ENCODE measurements around the gene HDAC10.
A peak's percentile ranks its signal among the peaks of the same experiment; 100 is the strongest.

The HDAC10 gene

DNA sequence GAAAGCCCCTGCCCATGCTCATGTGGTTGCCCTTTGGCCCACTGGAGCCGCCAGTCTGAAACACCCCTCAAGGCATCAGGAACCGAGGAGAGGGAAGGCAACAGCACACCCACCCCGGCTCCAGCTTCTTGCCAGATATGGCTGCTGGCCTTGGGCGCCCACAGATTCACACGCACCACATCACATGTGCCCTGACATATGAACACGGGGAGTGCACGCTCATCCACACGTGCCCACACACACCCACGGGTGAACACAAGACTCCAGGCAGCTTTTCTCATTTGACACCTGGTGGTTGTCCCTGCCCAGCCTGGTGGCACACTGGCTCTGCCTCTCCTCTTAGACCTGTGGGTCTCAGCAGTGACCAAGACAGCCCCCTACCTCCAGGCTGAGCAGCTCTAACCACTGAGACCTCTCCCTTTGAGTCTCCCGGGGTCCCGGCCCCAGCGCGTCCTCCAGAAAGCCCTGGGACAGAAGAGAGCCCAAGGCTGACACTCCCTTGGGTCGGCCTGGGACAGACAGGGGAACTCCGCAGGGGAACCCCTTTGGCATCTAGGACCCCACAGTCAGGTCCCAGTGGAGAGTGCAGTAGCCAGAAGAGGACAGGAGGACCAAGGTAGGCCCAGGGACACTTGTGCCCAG is 13.2 kb upstream of the HDAC10 start:
- H3K4me3 ChIP-seq (ENCODE audit: low read depth, low read length): no peak overlapping the region
- in situ Hi-C loops (cut with HindIII; ENCODE audit: low sequenced_read_pairs): no loop called here
- TF ChIP-seq, protein P1, sequence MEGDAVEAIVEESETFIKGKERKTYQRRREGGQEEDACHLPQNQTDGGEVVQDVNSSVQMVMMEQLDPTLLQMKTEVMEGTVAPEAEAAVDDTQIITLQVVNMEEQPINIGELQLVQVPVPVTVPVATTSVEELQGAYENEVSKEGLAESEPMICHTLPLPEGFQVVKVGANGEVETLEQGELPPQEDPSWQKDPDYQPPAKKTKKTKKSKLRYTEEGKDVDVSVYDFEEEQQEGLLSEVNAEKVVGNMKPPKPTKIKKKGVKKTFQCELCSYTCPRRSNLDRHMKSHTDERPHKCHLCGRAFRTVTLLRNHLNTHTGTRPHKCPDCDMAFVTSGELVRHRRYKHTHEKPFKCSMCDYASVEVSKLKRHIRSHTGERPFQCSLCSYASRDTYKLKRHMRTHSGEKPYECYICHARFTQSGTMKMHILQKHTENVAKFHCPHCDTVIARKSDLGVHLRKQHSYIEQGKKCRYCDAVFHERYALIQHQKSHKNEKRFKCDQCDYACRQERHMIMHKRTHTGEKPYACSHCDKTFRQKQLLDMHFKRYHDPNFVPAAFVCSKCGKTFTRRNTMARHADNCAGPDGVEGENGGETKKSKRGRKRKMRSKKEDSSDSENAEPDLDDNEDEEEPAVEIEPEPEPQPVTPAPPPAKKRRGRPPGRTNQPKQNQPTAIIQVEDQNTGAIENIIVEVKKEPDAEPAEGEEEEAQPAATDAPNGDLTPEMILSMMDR (IDR thresholded peaks at IDR 0.05; ENCODE audit: low read depth, low read length, missing control alignments): no peak
- DNase-seq (ENCODE audit: low read depth): no peak

DNA sequence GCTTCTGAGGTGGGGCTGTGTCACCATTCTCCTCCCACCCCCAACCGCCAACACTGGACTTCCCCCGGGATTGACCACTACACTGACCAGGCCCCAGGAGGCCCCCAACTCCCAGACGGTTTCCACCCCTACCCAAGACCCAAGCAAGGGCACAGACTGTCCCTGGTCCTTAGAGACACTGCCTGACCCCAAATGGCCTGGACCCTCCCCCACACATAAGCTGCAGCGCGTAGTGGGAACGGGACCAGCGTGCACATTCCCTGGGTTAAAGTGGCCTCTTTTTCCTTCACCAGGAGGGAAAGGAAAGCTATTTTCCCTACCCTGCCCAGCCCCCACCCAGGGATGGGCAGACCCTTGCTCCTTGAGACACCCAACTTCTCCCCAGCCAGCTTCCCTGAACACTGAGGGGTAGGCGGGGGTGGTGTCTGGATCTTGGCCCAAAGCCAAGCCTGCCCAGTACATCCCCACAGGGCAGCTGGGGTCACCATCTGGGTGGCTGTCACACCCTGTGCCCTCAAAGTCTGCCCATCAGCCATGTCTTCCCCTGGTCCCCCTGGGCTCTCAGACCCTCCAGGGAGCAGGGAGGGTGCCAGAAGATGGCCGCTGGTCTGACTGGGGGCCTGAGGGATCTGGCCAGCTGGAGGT is 12.0 kb upstream of the HDAC10 start:
- no peak overlapping the region for H3K4me3 ChIP-seq (ENCODE audit: low read depth, low read length)
- in situ Hi-C loops (cut with HindIII; ENCODE audit: low sequenced_read_pairs): no loop called here
- DNase-seq (ENCODE audit: low read depth): no peak
- TF ChIP-seq, protein P1 (IDR thresholded peaks at IDR 0.05; ENCODE audit: low read depth, low read length, missing control alignments): no peak

DNA sequence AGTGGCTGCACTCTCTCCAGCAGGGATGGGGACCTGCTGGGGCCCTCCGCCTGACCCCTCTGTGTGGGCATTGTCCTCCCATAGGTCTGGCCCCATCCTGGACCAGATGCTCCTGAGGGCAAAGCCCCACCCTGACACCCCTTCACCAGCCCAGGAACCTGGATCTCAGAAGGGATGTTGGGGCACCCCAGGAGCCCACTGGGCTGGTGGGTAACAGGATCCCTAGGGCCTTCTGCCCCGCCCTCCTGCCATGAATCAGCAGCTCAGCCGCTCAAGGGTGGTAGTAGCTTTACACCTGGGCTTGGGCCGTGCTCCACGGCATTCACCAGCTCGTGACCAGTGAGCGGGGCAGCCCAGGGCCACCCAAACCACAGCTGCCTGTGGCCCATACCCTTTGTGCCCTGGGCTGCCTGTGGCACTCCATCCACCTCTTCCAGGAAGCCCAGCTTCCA is 11.4 kb upstream of the HDAC10 start:
- no peak for DNase-seq (ENCODE audit: low read depth)
- H3K4me3 ChIP-seq (ENCODE audit: low read depth, low read length): no peak overlapping the region
- in situ Hi-C loops (cut with HindIII; ENCODE audit: low sequenced_read_pairs): no loop called here
- TF ChIP-seq, protein P1 (IDR thresholded peaks at IDR 0.05; ENCODE audit: low read depth, low read length, missing control alignments): no peak

DNA sequence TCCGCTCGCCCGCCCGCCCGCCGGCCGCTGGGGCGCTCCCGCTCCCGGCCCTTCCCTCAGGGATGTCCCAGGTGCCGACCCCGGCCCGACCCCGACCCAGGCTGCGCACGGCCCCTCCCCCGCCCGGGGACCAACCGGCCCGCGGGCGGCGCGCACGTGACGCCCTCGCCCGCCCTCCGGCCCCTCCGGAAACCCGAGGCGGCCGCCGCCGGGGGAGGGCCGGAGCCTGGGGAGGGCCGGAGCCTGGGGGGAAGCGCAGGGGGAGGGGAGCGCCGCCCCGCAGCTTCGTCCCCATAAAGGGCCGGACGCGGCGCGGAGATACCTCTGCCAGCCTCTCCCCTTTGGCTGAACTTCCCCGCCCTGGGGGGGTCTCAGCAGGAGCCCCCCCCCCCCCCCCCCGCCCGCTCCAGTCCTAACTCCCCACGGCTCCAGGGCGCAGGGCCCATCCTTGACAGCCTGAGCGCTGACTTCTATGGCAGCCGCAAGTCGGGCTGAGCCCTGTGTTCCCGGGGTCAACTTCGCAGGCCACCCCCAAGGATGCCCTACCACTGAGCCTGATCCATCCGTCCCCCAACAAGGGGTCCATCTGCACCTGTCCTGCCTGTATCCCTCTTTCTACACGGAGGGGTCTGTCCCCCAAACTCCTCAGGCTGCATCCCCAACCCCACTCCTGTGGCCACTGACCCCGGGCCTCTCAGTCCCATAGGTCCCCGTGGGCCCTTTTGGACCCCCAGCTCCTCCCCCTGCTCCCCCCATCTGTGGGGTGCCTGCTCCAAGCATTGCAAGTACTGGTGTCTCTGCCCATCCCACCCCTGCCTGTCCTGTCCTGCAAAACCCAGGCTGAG is 10.8 kb upstream of the HDAC10 start, which contains the start of gene MAPK12:
MAPK12 (minus strand) TSS at position 69 of the 845 bp plus-strand sequence. CDS start 174 bp downstream, outside the sequence.
- H3K4me3 ChIP-seq (ENCODE audit: low read depth, low read length): peak within 1 kb of the TSS; percentile 62
- in situ Hi-C loops (cut with HindIII; ENCODE audit: low sequenced_read_pairs): no loop called here
- DNase-seq (ENCODE audit: low read depth): no peak
- TF ChIP-seq, protein P1 (IDR thresholded peaks at IDR 0.05; ENCODE audit: low read depth, low read length, missing control alignments): no peak

DNA sequence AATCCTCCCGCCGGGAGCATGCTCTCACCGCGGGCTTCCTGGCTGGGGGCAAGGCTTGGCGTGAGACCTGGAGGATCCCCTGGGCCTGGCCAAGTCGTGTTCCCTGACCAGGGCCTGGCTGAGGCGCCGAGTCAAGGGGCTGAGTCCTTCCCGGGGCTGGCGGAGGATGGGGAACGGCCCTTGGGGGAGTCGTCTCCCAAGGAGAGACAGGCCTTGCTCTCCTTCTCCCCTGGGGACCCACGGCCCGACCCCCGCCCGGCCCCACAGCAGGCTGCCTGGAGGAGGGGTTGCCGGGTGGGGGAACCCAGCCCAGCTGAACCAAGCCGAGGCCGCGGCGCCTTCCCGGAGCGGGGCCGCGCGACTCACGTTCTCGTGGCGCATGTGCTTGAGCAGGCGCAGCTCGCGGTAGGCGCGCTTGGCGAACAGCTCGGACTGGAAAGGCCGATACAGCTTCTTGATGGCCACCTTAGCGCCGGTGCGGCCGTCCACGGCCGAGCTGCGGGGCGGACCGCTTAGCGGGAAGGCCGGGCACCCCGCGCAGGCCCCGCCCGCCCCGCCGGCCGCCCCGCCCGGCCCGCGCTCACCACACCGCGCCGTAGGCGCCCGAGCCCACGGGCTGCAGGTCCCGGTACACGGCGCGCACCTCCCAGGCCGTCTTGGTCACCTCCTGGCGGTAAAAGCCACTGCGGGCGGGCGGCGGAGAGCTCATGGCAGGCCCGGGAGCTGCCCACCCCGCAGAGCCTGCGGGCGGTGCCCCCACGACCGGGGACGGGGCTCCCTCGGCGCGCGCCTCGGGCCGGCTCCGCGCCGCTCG is 9.9 kb upstream of the HDAC10 start:
- TF ChIP-seq, protein P1 (IDR thresholded peaks at IDR 0.05; ENCODE audit: low read depth, low read length, missing control alignments): no peak
- no peak for DNase-seq (ENCODE audit: low read depth)
- in situ Hi-C loops (cut with HindIII; ENCODE audit: low sequenced_read_pairs): no loop called here
- peak overlapping the region; percentile 62 for H3K4me3 ChIP-seq (ENCODE audit: low read depth, low read length)

DNA sequence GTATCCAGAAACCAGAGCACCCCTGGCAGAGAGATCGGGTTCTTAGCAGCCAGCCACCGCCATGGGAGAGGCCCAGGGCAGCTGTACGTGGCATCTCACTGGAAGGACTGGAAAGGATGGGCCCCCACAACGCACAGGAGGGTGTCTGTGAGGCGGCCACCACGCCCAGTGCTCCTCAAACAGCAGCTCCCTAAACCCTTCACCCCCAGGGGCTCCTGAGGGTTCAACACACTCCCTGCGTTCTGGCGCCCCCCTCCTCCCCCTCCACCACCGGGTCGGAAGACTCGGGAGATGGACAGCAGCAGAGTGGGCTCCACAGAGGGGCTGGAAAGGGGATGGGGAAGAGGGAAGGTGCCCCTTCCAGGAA is 9.4 kb upstream of the HDAC10 start:
- in situ Hi-C loops (cut with HindIII; ENCODE audit: low sequenced_read_pairs): no loop called here
- TF ChIP-seq, protein P1 (IDR thresholded peaks at IDR 0.05; ENCODE audit: low read depth, low read length, missing control alignments): no peak
- DNase-seq (ENCODE audit: low read depth): no peak
- peak overlapping the region; percentile 62 for H3K4me3 ChIP-seq (ENCODE audit: low read depth, low read length)
